H1 (cell line): ENCODE measurements around the gene COG7.

ENCODE experiments used
- CTCF ChIP-seq, 3 experiments: IDR thresholded peaks; 1 replicate in 2 of 3; 2 replicates in 1 of 3; pipeline versions ENCODE4 v1.5.1 to v1.6.1; 2011; ENCODE audit warnings: low read length in 3 of 3, mild to moderate bottlenecking in 3 of 3, inconsistent platforms in 2 of 3, low read depth in 1 of 3, moderate library complexity in 1 of 3; ENCODE audit not compliant: insufficient read depth in 1 of 3; ENCODE audit errors: control extremely low read depth in 1 of 3
- POLR2A ChIP-seq, 2 experiments: IDR thresholded peaks; 1 replicate in 1 of 2; 2 replicates in 1 of 2; pipeline ENCODE4 v1.6.1; 2011; ENCODE audit warnings: low read depth in 2 of 2, low read length in 2 of 2, mild to moderate bottlenecking in 2 of 2; ENCODE audit errors: control extremely low read depth in 1 of 2
- POLR2AphosphoS5 ChIP-seq: IDR thresholded peaks from 2 replicates; pipeline ENCODE4 v1.6.1; 2011; ENCODE audit warnings: low read depth, low read length
- YY1 ChIP-seq: IDR thresholded peaks from 2 replicates; pipeline ENCODE4 v1.6.1; 2011; ENCODE audit warnings: low read depth, mild to moderate bottlenecking, low read length

GRCh38 chr16:23382279-23382678 is 70.7 kb downstream of the COG7 start:
- TF ChIP-seq YY1 (no peak), CTCF (IDR thresholded peaks at IDR 0.05; ENCODE audit: control extremely low read depth in 1 of 3, insufficient read depth in 1 of 3, low read depth in 1 of 3, low read length in 3 of 3) (no peak), POLR2A (IDR thresholded peaks at IDR 0.05; ENCODE audit: control extremely low read depth in 1 of 2, low read depth in 2 of 2, low read length in 2 of 2) (no peak), POLR2AphosphoS5 (no peak)
